ENCODE data around the gene PPFIBP1.

DNA sequence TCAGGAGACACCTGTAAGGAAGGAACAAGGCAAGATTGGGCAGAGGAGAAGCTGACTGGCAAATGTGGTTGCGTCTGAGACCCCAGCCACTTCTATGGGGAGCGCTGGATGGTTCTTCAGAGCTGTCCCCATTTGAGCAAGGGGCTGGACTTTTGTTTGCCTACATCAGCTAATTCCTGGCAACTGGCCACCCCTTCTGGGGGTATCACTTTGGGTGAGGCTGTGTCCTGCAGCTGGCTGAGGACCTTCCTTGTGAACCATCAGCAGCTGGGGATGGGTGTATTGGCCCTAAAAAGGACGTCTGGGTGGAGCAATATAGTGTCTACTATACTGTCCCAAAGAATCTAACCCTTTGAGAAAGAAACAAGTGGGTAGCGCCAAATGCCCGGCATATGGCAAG is 23.6 kb downstream of the PPFIBP1 start:
- TF ChIP-seq, protein P1, sequence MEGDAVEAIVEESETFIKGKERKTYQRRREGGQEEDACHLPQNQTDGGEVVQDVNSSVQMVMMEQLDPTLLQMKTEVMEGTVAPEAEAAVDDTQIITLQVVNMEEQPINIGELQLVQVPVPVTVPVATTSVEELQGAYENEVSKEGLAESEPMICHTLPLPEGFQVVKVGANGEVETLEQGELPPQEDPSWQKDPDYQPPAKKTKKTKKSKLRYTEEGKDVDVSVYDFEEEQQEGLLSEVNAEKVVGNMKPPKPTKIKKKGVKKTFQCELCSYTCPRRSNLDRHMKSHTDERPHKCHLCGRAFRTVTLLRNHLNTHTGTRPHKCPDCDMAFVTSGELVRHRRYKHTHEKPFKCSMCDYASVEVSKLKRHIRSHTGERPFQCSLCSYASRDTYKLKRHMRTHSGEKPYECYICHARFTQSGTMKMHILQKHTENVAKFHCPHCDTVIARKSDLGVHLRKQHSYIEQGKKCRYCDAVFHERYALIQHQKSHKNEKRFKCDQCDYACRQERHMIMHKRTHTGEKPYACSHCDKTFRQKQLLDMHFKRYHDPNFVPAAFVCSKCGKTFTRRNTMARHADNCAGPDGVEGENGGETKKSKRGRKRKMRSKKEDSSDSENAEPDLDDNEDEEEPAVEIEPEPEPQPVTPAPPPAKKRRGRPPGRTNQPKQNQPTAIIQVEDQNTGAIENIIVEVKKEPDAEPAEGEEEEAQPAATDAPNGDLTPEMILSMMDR (IDR thresholded peaks at IDR 0.05), result no peak
- no peak for TF ChIP-seq POLR2A (IDR thresholded peaks at IDR 0.05)
